ENCODE measurements around the gene KRT20. TPM values are rescaled to one million over a fixed set of nuclear protein-coding genes. Genes with fewer than 3 reads are reported as not detected.

KRT20 gene
- total RNA-seq, 1 experiment from 2014 or later, result 0.66 TPM

GRCh38 chr17:40896916-40897455 is 11.9 kb upstream of the KRT20 start:
- intact Hi-C loops (cut with micrococcal nuclease; ENCODE audit: unreplicated experiment), result no loop called here
- CTCF ChIA-PET, result interaction anchor here (0.6 to 1.3 kb wide), 3 partner anchors 16 to 651 kb away, joined by 3 read pairs; no protein-coding TSS in a partner anchor
- Mint-ChIP-seq H3K27me3 (ENCODE audit: unreplicated experiment) (no peaks in the 10 kb centered on the region), H3K4me1 (ENCODE audit: low read depth, unreplicated experiment) (peaks cover 44% of the 10 kb centered on the region), H3K36me3 (ENCODE audit: insufficient read depth, unreplicated experiment) (peaks cover 14% of the 10 kb centered on the region), H3K9me3 (ENCODE audit: low read depth, unreplicated experiment) (no peaks in the 10 kb centered on the region), H3K27ac (ENCODE audit: unreplicated experiment) (no peak overlapping the region), H3K4me3 (ENCODE audit: low read depth, unreplicated experiment) (no peak overlapping the region)
- no peak for DNase-seq
- no peak for TF ChIP-seq CTCF (IDR thresholded peaks at IDR 0.05; ENCODE audit: unreplicated experiment)
- BruUV-seq (replicated peaks), result no TSS peak

- DNase-seq, result no peak
These were observed 10.2 kb upstream of the KRT20 start for GRCh38 chr17:40895106-40895730.

GRCh38 chr17:40888196-40888720 is 3.2 kb upstream of the KRT20 start:
- Mint-ChIP-seq H3K9me3 (ENCODE audit: low read depth, unreplicated experiment) (no peaks in the 10 kb centered on the region), H3K4me3 (ENCODE audit: low read depth, unreplicated experiment) (no peak overlapping the region), H3K27me3 (ENCODE audit: unreplicated experiment) (no peaks in the 10 kb centered on the region), H3K4me1 (ENCODE audit: low read depth, unreplicated experiment) (peaks cover 17% of the 10 kb centered on the region), H3K36me3 (ENCODE audit: insufficient read depth, unreplicated experiment) (no peaks in the 10 kb centered on the region), H3K27ac (ENCODE audit: unreplicated experiment) (peak overlapping the region; percentile 4)
- intact Hi-C loops (cut with micrococcal nuclease; ENCODE audit: unreplicated experiment), result no loop called here
- no TSS peak for BruUV-seq (replicated peaks)
- TF ChIP-seq CTCF (IDR thresholded peaks at IDR 0.05; ENCODE audit: unreplicated experiment), result no peak
- no peak for DNase-seq
- CTCF ChIA-PET, result interaction anchor here (0.6 to 2.2 kb wide), 13 partner anchors 10 to 822 kb away, joined by 3 to 12 read pairs (median 4); no protein-coding TSS in a partner anchor

More at GRCh38 chr17:40895106-40895730, 10.2 kb upstream of the KRT20 start:
- no peak for TF ChIP-seq CTCF (IDR thresholded peaks at IDR 0.05; ENCODE audit: unreplicated experiment)
- intact Hi-C loops (cut with micrococcal nuclease; ENCODE audit: unreplicated experiment), result no loop called here
- H3K4me3 Mint-ChIP-seq (ENCODE audit: low read depth, unreplicated experiment), result no peak overlapping the region
- BruUV-seq (replicated peaks), result no TSS peak
- no peaks in the 10 kb centered on the region for H3K9me3 Mint-ChIP-seq (ENCODE audit: low read depth, unreplicated experiment)
- H3K36me3 Mint-ChIP-seq (ENCODE audit: insufficient read depth, unreplicated experiment), result no peaks in the 10 kb centered on the region
- H3K27me3 Mint-ChIP-seq (ENCODE audit: unreplicated experiment), result no peaks in the 10 kb centered on the region
- H3K4me1 Mint-ChIP-seq (ENCODE audit: low read depth, unreplicated experiment), result peaks cover 26% of the 10 kb centered on the region
- CTCF ChIA-PET, result no interaction called here
- peak overlapping the region; percentile 1 for H3K27ac Mint-ChIP-seq (ENCODE audit: unreplicated experiment)

GRCh38 chr17:40886090-40886489 is 1.0 kb upstream of the KRT20 start:
- Mint-ChIP-seq H3K27me3 (ENCODE audit: unreplicated experiment) (no peaks in the 10 kb centered on the region), H3K4me1 (ENCODE audit: low read depth, unreplicated experiment) (peaks cover 24% of the 10 kb centered on the region), H3K4me3 (ENCODE audit: low read depth, unreplicated experiment) (no peak overlapping the region), H3K27ac (ENCODE audit: unreplicated experiment) (no peak overlapping the region), H3K36me3 (ENCODE audit: insufficient read depth, unreplicated experiment) (no peaks in the 10 kb centered on the region), H3K9me3 (ENCODE audit: low read depth, unreplicated experiment) (no peaks in the 10 kb centered on the region)
- TF ChIP-seq CTCF (IDR thresholded peaks at IDR 0.05; ENCODE audit: unreplicated experiment), result no peak
- CTCF ChIA-PET, result interaction anchor here (0.5 to 2.1 kb wide), 5 partner anchors 14 to 611 kb away, joined by 5 to 6 read pairs (median 5); partner anchors contain the start of gene KRT12
- intact Hi-C loops (cut with micrococcal nuclease; ENCODE audit: unreplicated experiment), result no loop called here
- BruUV-seq (replicated peaks), result no TSS peak
- DNase-seq, result no peak
